ENCODE results near the gene FRMD4B.
A peak's percentile ranks its signal among the peaks of the same experiment; 100 is the strongest.

Gene FRMD4B

DNA sequence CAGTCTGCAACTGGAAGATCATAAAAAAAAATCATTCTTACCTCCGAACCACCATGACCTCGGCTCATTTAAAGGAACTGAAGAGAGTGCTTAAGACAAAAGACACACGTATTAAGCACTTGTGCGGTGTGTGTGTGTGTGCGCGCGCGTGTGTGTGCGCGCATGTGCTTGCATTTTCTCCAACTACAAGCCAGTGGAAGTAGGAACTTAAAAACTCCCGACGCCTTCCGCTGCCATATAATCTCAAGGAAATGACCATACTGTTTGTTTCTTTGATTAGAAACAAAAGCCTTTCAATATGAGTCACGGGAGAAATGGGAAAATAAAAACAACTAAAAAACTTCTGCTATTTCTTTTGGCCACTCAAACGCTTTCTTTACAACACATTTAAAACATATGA, 32.4 kb downstream of the FRMD4B start:
- no peaks in the 10 kb centered on the region for H3K36me3 ChIP-seq
- DNase-seq: peak in 1 of 2 donors; percentile 37
- H3K4me1 ChIP-seq: no peaks in the 10 kb centered on the region
- intact Hi-C loops (cut with DNase I; ENCODE audit: low total_unique reads): no loop called here
- TF ChIP-seq, protein P1, sequence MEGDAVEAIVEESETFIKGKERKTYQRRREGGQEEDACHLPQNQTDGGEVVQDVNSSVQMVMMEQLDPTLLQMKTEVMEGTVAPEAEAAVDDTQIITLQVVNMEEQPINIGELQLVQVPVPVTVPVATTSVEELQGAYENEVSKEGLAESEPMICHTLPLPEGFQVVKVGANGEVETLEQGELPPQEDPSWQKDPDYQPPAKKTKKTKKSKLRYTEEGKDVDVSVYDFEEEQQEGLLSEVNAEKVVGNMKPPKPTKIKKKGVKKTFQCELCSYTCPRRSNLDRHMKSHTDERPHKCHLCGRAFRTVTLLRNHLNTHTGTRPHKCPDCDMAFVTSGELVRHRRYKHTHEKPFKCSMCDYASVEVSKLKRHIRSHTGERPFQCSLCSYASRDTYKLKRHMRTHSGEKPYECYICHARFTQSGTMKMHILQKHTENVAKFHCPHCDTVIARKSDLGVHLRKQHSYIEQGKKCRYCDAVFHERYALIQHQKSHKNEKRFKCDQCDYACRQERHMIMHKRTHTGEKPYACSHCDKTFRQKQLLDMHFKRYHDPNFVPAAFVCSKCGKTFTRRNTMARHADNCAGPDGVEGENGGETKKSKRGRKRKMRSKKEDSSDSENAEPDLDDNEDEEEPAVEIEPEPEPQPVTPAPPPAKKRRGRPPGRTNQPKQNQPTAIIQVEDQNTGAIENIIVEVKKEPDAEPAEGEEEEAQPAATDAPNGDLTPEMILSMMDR (IDR thresholded peaks at IDR 0.05): no peak
- H3K4me3 ChIP-seq: peak overlapping the region; percentile 5 to 34
- no peaks in the 10 kb centered on the region for H3K27me3 ChIP-seq
- peak overlapping the region in 1 of 2 donors; percentile 23 for H3K27ac ChIP-seq
- H3K9me3 ChIP-seq: no peaks in the 10 kb centered on the region

DNA sequence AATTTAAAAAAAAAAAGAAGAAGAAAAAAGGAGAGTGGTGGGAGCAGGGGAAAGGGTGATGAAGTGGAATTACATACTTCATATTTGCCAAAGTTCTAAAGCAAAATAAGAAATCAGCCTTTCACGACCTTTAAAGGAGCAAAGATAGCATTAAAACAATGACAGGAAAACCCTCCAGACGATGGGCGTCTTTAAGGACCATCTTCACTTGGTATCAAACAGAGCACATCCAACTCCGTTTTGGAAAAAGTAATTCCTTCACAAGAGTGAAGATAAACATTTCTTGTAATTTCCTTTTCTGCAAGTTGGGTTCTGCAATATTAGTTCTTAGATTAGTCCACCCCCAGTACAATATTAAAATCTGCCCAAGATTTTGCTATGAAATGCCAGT, 32.8 kb downstream of the FRMD4B start:
- no peaks in the 10 kb centered on the region for H3K27me3 ChIP-seq
- no peaks in the 10 kb centered on the region for H3K9me3 ChIP-seq
- peak overlapping the region in 1 of 2 donors; percentile 23 for H3K27ac ChIP-seq
- no peak for DNase-seq
- H3K4me1 ChIP-seq: no peaks in the 10 kb centered on the region
- intact Hi-C loops (cut with DNase I; ENCODE audit: low total_unique reads): no loop called here
- peak overlapping the region; percentile 5 to 34 for H3K4me3 ChIP-seq
- no peaks in the 10 kb centered on the region for H3K36me3 ChIP-seq
- TF ChIP-seq, protein P1 (IDR thresholded peaks at IDR 0.05): no peak

- H3K27me3 ChIP-seq: no peaks in the 10 kb centered on the region
- no peaks in the 10 kb centered on the region for H3K4me1 ChIP-seq
- H3K36me3 ChIP-seq: no peaks in the 10 kb centered on the region
- peak overlapping the region; percentile 14 to 34 for H3K4me3 ChIP-seq
- TF ChIP-seq, protein P1 (IDR thresholded peaks at IDR 0.05): no peak
- H3K9me3 ChIP-seq: no peaks in the 10 kb centered on the region
- peak overlapping the region in 1 of 2 donors; percentile 23 for H3K27ac ChIP-seq
- DNase-seq: no peak
- intact Hi-C loops (cut with DNase I; ENCODE audit: low total_unique reads): no loop called here
Measured at GRCh38 chr3:69352305-69353087, 33.4 kb downstream of the FRMD4B start.

DNA sequence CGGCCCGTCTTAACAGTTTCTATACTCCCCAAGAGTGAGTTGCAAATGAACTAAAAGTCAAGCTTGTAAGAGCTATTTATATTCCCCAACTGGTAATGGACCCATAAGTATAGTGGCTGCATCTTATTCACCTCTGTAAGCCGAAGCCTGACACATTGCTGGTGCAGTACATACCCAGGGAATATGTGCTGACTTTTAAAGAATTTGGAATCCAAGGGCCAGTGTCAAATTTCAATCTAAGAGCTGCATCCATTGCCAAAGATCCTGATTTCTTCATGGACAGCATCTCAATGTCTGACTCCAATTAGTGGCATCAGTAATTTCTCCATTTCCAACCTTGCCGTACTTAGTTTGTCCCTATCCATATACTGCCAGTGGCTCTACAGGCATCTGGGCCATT, 42.0 kb downstream of the FRMD4B start:
- intact Hi-C loops (cut with DNase I; ENCODE audit: low total_unique reads): no loop called here
- TF ChIP-seq, protein P1 (IDR thresholded peaks at IDR 0.05): no peak
- H3K4me3 ChIP-seq: no peak overlapping the region

GRCh38 chr3:69342074-69342473, 43.8 kb downstream of the FRMD4B start:
- Histone ChIP-seq H3K36me3 (no peaks in the 10 kb centered on the region), H3K4me1 (peaks cover 0 to 13% (median 0%) of the 10 kb centered on the region in 4 donors), H3K9me3 (no peaks in the 10 kb centered on the region), H3K27me3 (no peaks in the 10 kb centered on the region), H3K27ac (no peak overlapping the region), H3K4me3 (no peak overlapping the region)
- TF ChIP-seq, protein P1 (IDR thresholded peaks at IDR 0.05): no peak
- no peak for DNase-seq
- intact Hi-C loops (cut with DNase I; ENCODE audit: low total_unique reads): no loop called here

More for the DNA sequence above, 42.0 kb downstream of the FRMD4B start:
- DNase-seq: no peak
- Histone ChIP-seq H3K4me1 (peaks cover 0 to 12% (median 0%) of the 10 kb centered on the region in 4 donors), H3K27ac (no peak overlapping the region), H3K36me3 (no peaks in the 10 kb centered on the region), H3K9me3 (no peaks in the 10 kb centered on the region), H3K27me3 (no peaks in the 10 kb centered on the region)
